Measurements from ENCODE around the gene BCAR1. TPM values are rescaled to one million over a fixed set of nuclear protein-coding genes. Genes with fewer than 3 reads are reported as not detected.
A peak's percentile ranks its signal among the peaks of the same experiment; 100 is the strongest.

Gene BCAR1
- total and polyA plus RNA-seq, 2 of the 13 experiments (the other 11 are each of a cell fraction or from before 2014, with no cell fraction given) = 48.1 to 51.7 TPM

- no peak for TF ChIP-seq ZHX1 (CRISPR knock-in tag; IDR thresholded peaks at IDR 0.05; ENCODE audit: low read depth)
- 0 out of 2 replicates have a peak, but pooled peaks have one; percentile 14 for TF ChIP-seq WIZ (CRISPR knock-in tag; IDR thresholded peaks at IDR 0.05)
- no peak for TF ChIP-seq MIER2 (CRISPR knock-in tag; IDR thresholded peaks at IDR 0.05)
- no peak for TF ChIP-seq CHCHD3 (CRISPR knock-in tag; IDR thresholded peaks at IDR 0.05)
- TF ChIP-seq NCOA5 (CRISPR knock-in tag; IDR thresholded peaks at IDR 0.05) = no peak
- TF ChIP-seq KMT2B (CRISPR knock-in tag; IDR thresholded peaks at IDR 0.05) = no peak
- TF ChIP-seq RFXAP (CRISPR knock-in tag; IDR thresholded peaks at IDR 0.05; ENCODE audit: borderline replicate concordance) = 0 out of 2 replicates have a peak, but pooled peaks have one; percentile 24
- no peak for TF ChIP-seq DNMT3B (CRISPR knock-in tag; conservative IDR thresholded peaks at IDR 0.05)
- TF ChIP-seq RBFOX2 (IDR thresholded peaks at IDR 0.05; ENCODE audit: low read depth, low read length) = peak; percentile 40; the same call in 1 of the 2 replicates
- TF ChIP-seq PCBP1 (IDR thresholded peaks at IDR 0.05; ENCODE audit: borderline replicate concordance, low read depth, low read length) = no peak
- TF ChIP-seq BRD4 (CRISPR knock-in tag; IDR thresholded peaks at IDR 0.05) = 0 out of 2 replicates have a peak, but pooled peaks have one; percentile 13
- TF ChIP-seq SMAD3 (CRISPR knock-in tag; IDR thresholded peaks at IDR 0.05) = no peak
- peak; percentile 12; the same call in 1 of the 2 replicates for TF ChIP-seq ZNF780A (CRISPR knock-in tag; IDR thresholded peaks at IDR 0.05)
- 0 out of 2 replicates have a peak, but pooled peaks have one; percentile 9 for TF ChIP-seq PRDM15 (CRISPR knock-in tag; IDR thresholded peaks at IDR 0.05)
- no peak for TF ChIP-seq ZGPAT (CRISPR knock-in tag; IDR thresholded peaks at IDR 0.05)
- TF ChIP-seq ZNF264 (CRISPR knock-in tag; IDR thresholded peaks at IDR 0.05) = peak; percentile 7
- TF ChIP-seq ZNF253 (CRISPR knock-in tag; IDR thresholded peaks at IDR 0.05; ENCODE audit: borderline replicate concordance) = no peak
- peak; percentile 42 for TF ChIP-seq AGO2 (optimal IDR thresholded peaks at IDR 0.05; ENCODE audit: low read depth, low read length)
- 0 out of 2 replicates have a peak, but pooled peaks have one; percentile 4 for TF ChIP-seq PHF20 (CRISPR knock-in tag; IDR thresholded peaks at IDR 0.05)
- no peak for TF ChIP-seq ZKSCAN5 (CRISPR knock-in tag; IDR thresholded peaks at IDR 0.05)
- peak; percentile 10 for TF ChIP-seq HNRNPLL (IDR thresholded peaks at IDR 0.05; ENCODE audit: low read depth, low read length, poor library complexity, severe bottlenecking)
- no peak for TF ChIP-seq PLSCR1 (CRISPR knock-in tag; IDR thresholded peaks at IDR 0.05; ENCODE audit: borderline replicate concordance)
- TF ChIP-seq GATAD1 (CRISPR knock-in tag; IDR thresholded peaks at IDR 0.05) = no peak
- TF ChIP-seq ZNF709 (CRISPR knock-in tag; IDR thresholded peaks at IDR 0.05) = 0 out of 2 replicates have a peak, but pooled peaks have one; percentile 11
These were observed 11.3 kb upstream of the BCAR1 start (continued) for GRCh38 chr16:75262800-75263127.

Measured in HepG2 (cell line).